ENCODE measurements around the gene PLPPR1. TPM values are rescaled to one million over a fixed set of nuclear protein-coding genes. Genes with fewer than 3 reads are reported as not detected.

Gene PLPPR1
- total RNA-seq, 4 donors from 2014 or later, result 0.41 TPM; not detected in 3

GRCh38 chr9:101333490-101333889 lies 305.0 kb downstream of the PLPPR1 start:
- H3K4me3 ChIP-seq, result no peak overlapping the region
- H3K4me1 ChIP-seq, result no peaks in the 10 kb centered on the region
- H3K9me3 ChIP-seq, result no peaks in the 10 kb centered on the region
- intact Hi-C loops (cut with DNase I; ENCODE audit: low total_unique reads), result no loop called here
- H3K27me3 ChIP-seq, result no peaks in the 10 kb centered on the region
- H3K27ac ChIP-seq, result no peak overlapping the region
- DNase-seq, result no peak
- TF ChIP-seq CTCF (IDR thresholded peaks at IDR 0.05) (no peak), POLR2A (IDR thresholded peaks at IDR 0.05) (no peak)
- H3K36me3 ChIP-seq, result no peaks in the 10 kb centered on the region

GRCh38 chr9:101333926-101334702 lies 305.6 kb downstream of the PLPPR1 start:
- Histone ChIP-seq H3K4me3 (no peak overlapping the region), H3K27me3 (no peaks in the 10 kb centered on the region), H3K36me3 (no peaks in the 10 kb centered on the region), H3K27ac (no peak overlapping the region), H3K9me3 (no peaks in the 10 kb centered on the region), H3K4me1 (no peaks in the 10 kb centered on the region)
- TF ChIP-seq POLR2A (IDR thresholded peaks at IDR 0.05), result no peak
- TF ChIP-seq CTCF (IDR thresholded peaks at IDR 0.05), result no peak
- no peak for DNase-seq
- intact Hi-C loops (cut with DNase I; ENCODE audit: low total_unique reads), result no loop called here

DNA sequence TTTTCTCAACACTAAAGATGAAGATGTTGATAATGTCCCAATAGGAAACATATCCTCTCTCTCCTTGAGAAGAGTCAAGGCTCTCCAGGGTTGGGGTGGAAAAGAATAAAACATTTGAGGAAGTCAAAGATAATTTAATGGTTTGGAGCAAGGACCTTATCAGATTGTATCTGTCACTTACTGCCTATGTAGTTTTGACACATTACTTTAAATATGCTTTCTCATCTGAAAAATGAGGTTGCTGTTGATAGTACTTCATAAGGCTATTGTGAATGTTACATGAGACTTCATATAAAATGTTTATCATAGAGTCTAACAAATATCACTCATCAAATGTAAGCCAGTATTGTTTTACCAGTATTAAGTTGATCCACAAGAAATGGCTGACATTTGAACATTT lies 307.6 kb downstream of the PLPPR1 start:
- TF ChIP-seq CTCF (IDR thresholded peaks at IDR 0.05) (no peak), POLR2A (IDR thresholded peaks at IDR 0.05) (no peak)
- Histone ChIP-seq H3K27ac (no peak overlapping the region), H3K4me3 (no peak overlapping the region), H3K27me3 (no peaks in the 10 kb centered on the region), H3K4me1 (no peaks in the 10 kb centered on the region), H3K36me3 (no peaks in the 10 kb centered on the region), H3K9me3 (no peaks in the 10 kb centered on the region)
- DNase-seq, result no peak
- intact Hi-C loops (cut with DNase I; ENCODE audit: low total_unique reads), result no loop called here

DNA sequence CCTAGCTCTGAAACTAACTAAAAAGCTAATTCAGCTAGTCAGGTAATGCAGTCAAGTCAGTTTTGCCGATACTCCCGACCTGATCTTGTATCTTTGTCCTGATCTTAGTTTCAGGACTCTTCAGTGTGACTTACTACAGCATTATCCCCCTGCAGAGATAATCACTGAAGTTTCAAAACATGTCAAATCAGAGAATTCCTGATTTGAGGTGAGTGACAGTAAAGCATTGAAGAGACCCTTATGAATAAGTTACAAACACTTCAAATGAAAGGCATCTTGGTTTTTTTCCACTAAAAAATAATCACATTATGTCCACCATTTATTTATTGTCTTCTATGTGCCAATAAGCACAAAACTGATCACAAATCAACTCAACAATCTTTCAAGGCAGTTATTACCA lies 308.7 kb downstream of the PLPPR1 start:
- DNase-seq, result no peak
- no peak overlapping the region for H3K27ac ChIP-seq
- H3K4me1 ChIP-seq, result no peaks in the 10 kb centered on the region
- H3K27me3 ChIP-seq, result no peaks in the 10 kb centered on the region
- intact Hi-C loops (cut with DNase I; ENCODE audit: low total_unique reads), result no loop called here
- H3K4me3 ChIP-seq, result no peak overlapping the region
- H3K9me3 ChIP-seq, result no peaks in the 10 kb centered on the region
- TF ChIP-seq CTCF (IDR thresholded peaks at IDR 0.05), result no peak
- no peak for TF ChIP-seq POLR2A (IDR thresholded peaks at IDR 0.05)
- H3K36me3 ChIP-seq, result no peaks in the 10 kb centered on the region

DNA sequence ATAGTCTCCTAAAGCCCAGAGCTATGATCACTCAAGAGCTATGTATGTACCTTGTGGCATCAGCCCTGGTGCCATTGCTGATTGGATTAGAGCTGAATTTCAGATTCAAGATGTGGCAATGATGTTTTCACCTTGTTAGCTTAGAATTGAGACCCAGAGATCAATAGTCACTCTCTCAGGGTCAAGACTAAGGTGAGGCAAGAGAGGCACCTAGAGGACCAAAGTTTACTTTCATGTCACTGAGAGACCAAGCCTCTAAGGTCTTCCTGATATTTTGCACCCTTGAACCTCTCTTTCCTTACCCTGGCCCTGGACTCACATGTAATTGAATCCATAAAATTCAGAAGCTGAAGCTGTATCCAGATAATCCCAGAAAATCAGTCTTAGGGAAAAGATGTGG lies 313.4 kb downstream of the PLPPR1 start:
- Histone ChIP-seq H3K4me3 (no peak overlapping the region), H3K27ac (no peak overlapping the region), H3K27me3 (no peaks in the 10 kb centered on the region), H3K36me3 (no peaks in the 10 kb centered on the region), H3K4me1 (no peaks in the 10 kb centered on the region), H3K9me3 (no peaks in the 10 kb centered on the region)
- TF ChIP-seq CTCF (IDR thresholded peaks at IDR 0.05), result no peak
- DNase-seq, result no peak
- intact Hi-C loops (cut with DNase I; ENCODE audit: low total_unique reads), result no loop called here
